Stimulated activated naive CD8-positive, alpha-beta T cell treated with anti-CD3 and anti-CD28 coated beads, Interleukin-15, Interleukin-2, amounts not matched to agents 100 U/mL and 50 U/mL, for 24 hours (primary cell): ENCODE measurements around the gene GRPR.
"Not testable (repeated sequence)": the region's sequence is repeated elsewhere in the genome, so short reads cannot be mapped to it uniquely, and the experiment has no call there.

Source experiments
- ATAC-seq: fragments of 150-1000 bp; cut with Tn5 transposase; one replicate; pipeline ENCODE4 v1.10.0; 2021
- DNase-seq: peaks from one replicate; pipeline ENCODE4 v3.0.0; 2021

The GRPR gene

DNA sequence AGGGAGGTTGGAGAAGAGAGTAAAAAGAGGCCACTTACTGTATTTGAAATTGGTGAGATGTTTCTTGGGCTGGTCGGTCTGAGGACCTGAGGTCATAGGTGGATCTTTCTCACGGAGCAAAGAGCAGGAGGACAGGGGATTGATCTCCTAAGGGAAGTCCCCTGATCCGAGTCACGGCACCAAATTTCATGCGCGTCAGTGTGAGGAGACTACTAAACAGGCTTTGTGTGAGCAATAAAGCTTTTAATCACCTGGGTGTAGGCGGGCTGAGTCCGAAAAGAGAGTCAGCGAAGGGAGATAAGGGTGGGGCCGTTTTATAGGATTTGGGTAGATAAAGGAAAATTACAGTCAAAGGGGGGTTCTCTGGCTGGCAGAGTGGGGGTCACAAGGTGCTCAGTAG lies 60.5 kb downstream of the GRPR start:
- ATAC-seq: not testable (repeated sequence)

DNA sequence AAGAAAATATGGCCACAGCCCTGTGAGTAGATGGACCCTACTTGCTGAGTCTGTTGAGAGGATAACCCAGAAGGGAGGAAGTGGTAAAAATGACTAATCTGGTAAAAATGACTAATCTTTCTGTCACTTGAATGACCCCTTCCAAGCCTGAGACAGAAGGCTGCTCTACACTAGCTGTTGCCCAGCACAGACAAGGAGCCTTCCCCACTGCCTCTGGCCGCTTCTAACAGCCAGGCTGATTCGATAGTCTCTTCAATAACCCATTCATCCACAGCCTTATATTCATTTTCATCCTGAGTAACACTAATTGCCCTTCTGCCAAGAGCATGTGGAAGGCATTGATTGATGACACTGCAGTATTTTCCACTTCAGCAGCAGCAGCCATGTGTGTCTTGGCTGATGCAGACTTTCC lies 62.4 kb downstream of the GRPR start:
- peak; percentile 84 for ATAC-seq
- DNase-seq: peak; percentile 4

More for the DNA sequence above, 60.5 kb downstream of the GRPR start:
- DNase-seq: not testable (repeated sequence)

DNA sequence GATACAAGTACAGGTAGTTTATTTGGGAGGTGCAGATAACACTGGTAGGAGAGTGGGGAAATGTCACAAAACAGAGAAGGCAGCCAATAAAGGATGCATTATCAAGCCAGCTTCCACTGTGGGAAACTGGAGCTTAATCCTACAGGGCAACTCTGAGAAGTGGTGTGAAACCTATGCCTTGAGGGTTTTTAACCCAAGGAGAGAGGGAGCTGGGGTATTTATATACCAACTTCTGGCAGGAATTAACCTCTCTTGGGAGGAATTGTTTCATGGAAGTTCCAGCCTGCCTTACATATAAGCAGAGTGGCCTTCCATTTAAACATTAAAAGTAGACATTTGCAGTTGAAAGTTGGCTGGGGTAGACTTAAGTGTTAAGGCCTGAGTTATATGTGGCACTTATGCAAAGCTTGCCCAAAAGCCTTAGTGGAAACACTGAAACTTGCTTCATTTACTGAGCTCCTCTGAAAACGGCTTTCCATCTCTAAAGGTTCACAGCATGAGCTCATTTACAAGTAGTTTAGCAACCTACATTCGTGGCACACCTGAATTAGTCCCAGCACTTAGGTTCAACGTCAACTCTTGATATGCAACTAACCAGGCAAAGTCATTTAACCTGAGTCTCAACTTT lies 63.1 kb downstream of the GRPR start:
- no peak for ATAC-seq
- DNase-seq: no peak

GRCh38 chrX:16187024-16187760 lies 63.8 kb downstream of the GRPR start:
- ATAC-seq: no peak

DNA sequence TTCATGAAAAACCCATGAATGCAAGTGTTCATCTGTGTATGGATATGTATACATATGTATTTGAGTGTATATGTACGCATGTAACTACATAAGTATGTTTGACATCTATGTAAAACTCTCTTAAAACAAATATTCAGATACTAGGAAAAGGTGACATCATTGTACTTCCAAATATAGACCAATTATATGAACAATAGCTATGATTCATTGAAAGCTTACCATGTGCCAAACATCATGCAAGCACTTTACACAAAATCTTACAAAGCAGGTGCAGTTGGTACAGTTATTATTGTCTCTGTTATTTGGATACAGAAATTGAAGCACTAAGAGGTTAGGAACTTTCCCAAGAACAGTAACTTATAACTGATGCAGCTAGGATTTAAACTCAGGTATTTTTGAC lies 65.3 kb downstream of the GRPR start:
- ATAC-seq (no peak), DNase-seq (no peak)

More at GRCh38 chrX:16187024-16187760, 63.8 kb downstream of the GRPR start:
- no peak for DNase-seq

- DNase-seq (no peak), ATAC-seq (no peak)
Observed at GRCh38 chrX:16191605-16192004, 68.2 kb downstream of the GRPR start.

DNA sequence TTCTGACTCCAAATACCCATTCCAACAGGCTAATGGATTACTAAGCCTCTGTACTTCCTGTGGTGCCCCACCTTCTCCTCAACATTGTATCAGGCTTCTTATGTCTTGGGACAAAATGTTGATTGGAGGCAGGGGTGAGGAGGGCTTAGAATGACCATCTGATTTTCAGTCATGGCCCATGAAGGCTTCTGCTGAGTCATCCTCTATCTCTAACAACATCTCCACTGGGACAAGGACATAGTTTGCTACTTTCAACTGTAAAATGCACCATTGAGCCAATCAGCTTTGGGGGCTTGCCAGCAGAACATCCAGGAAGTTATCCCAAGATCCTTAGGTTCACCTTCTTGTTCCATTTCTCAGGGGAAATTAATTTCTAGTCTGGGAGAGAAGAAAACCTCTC lies 73.5 kb downstream of the GRPR start:
- no peak for DNase-seq

GRCh38 chrX:16199343-16199742 lies 76.0 kb downstream of the GRPR start:
- ATAC-seq: no peak
- no peak for DNase-seq

More for the DNA sequence above, 73.5 kb downstream of the GRPR start:
- ATAC-seq: no peak

GRCh38 chrX:16202943-16203342 lies 79.6 kb downstream of the GRPR start:
- ATAC-seq: no peak
- no peak for DNase-seq
